LNCaP clone FGC (cell line): ENCODE data around the gene LGR6.

Experiments used
- DNase-seq: peaks from one replicate; pipeline ENCODE4 v3.0.0-alpha.2; 2011; ENCODE audit warnings: low read depth
- H3K4me3 ChIP-seq: 2 replicates; pipeline ENCODE4 v1.5.1; 2011; ENCODE audit warnings: mild to moderate bottlenecking, low read depth, low read length, control low read depth
- CTCF ChIP-seq: IDR thresholded peaks from 2 replicates; pipeline ENCODE4 v1.5.1; 2012; ENCODE audit warnings: mild to moderate bottlenecking; ENCODE audit not compliant: control insufficient read depth, insufficient read depth; ENCODE audit errors: extremely low read depth

LGR6 gene

GRCh38 chr1:202198366-202198724 is 4.7 kb downstream of the LGR6 start:
- no peak for TF ChIP-seq CTCF
- H3K4me3 ChIP-seq = no peak overlapping the region
- no peak for DNase-seq

GRCh38 chr1:202199040-202199889 is 5.7 kb downstream of the LGR6 start:
- H3K4me3 ChIP-seq = no peak overlapping the region
- no peak for DNase-seq
- TF ChIP-seq CTCF = no peak

GRCh38 chr1:202200112-202200548 is 6.5 kb downstream of the LGR6 start:
- DNase-seq = no peak
- no peak for TF ChIP-seq CTCF
- no peak overlapping the region for H3K4me3 ChIP-seq

- no peak for DNase-seq
- TF ChIP-seq CTCF = no peak
- H3K4me3 ChIP-seq = no peak overlapping the region
Measured at GRCh38 chr1:202200669-202201068, 7.1 kb downstream of the LGR6 start.

- TF ChIP-seq CTCF = no peak
- no peak overlapping the region for H3K4me3 ChIP-seq
- no peak for DNase-seq
Measured at GRCh38 chr1:202201266-202201665, 7.7 kb downstream of the LGR6 start.

GRCh38 chr1:202201971-202202370 is 8.4 kb downstream of the LGR6 start:
- TF ChIP-seq CTCF = no peak
- no peak for DNase-seq
- no peak overlapping the region for H3K4me3 ChIP-seq
